Measurements from ENCODE around the gene VSTM2B. TPM values are rescaled to one million over a fixed set of nuclear protein-coding genes. Genes with fewer than 3 reads are reported as not detected.

VSTM2B gene
- total RNA-seq, 1 donor from 2014 or later = 0.18 TPM

- H3K27ac Mint-ChIP-seq (ENCODE audit: unreplicated experiment) = no peak overlapping the region
- TF ChIP-seq CTCF (IDR thresholded peaks at IDR 0.05; ENCODE audit: unreplicated experiment) = no peak
Observed at GRCh38 chr19:29540114-29540513, 14.3 kb downstream of the VSTM2B start.

GRCh38 chr19:29541473-29542253 is 15.9 kb downstream of the VSTM2B start:
- H3K27ac Mint-ChIP-seq (ENCODE audit: unreplicated experiment) = no peak overlapping the region
- no peaks in the 10 kb centered on the region for H3K9me3 Mint-ChIP-seq (ENCODE audit: unreplicated experiment)
- no peak for TF ChIP-seq CTCF (IDR thresholded peaks at IDR 0.05; ENCODE audit: unreplicated experiment)
- no peak overlapping the region for H3K4me3 Mint-ChIP-seq (ENCODE audit: unreplicated experiment)
- H3K4me1 Mint-ChIP-seq (ENCODE audit: unreplicated experiment) = no peaks in the 10 kb centered on the region
- no peak for DNase-seq (ENCODE audit: low spot score)
- H3K36me3 Mint-ChIP-seq (ENCODE audit: low read depth, unreplicated experiment) = no peaks in the 10 kb centered on the region
- peaks cover 7% of the 10 kb centered on the region for H3K27me3 Mint-ChIP-seq (ENCODE audit: unreplicated experiment)

More at GRCh38 chr19:29540114-29540513, 14.3 kb downstream of the VSTM2B start:
- Mint-ChIP-seq H3K4me3 (ENCODE audit: unreplicated experiment) (no peak overlapping the region), H3K36me3 (ENCODE audit: low read depth, unreplicated experiment) (no peaks in the 10 kb centered on the region), H3K27me3 (ENCODE audit: unreplicated experiment) (peaks cover 7% of the 10 kb centered on the region), H3K9me3 (ENCODE audit: unreplicated experiment) (no peaks in the 10 kb centered on the region), H3K4me1 (ENCODE audit: unreplicated experiment) (no peaks in the 10 kb centered on the region)
- no peak for DNase-seq (ENCODE audit: low spot score)

GRCh38 chr19:29542327-29542726 is 16.5 kb downstream of the VSTM2B start:
- H3K27me3 Mint-ChIP-seq (ENCODE audit: unreplicated experiment) = peaks cover 7% of the 10 kb centered on the region
- H3K27ac Mint-ChIP-seq (ENCODE audit: unreplicated experiment) = no peak overlapping the region
- H3K36me3 Mint-ChIP-seq (ENCODE audit: low read depth, unreplicated experiment) = peaks cover under 1% of the 10 kb centered on the region
- no peaks in the 10 kb centered on the region for H3K9me3 Mint-ChIP-seq (ENCODE audit: unreplicated experiment)
- H3K4me1 Mint-ChIP-seq (ENCODE audit: unreplicated experiment) = no peaks in the 10 kb centered on the region
- no peak overlapping the region for H3K4me3 Mint-ChIP-seq (ENCODE audit: unreplicated experiment)
- no peak for TF ChIP-seq CTCF (IDR thresholded peaks at IDR 0.05; ENCODE audit: unreplicated experiment)
- no peak for DNase-seq (ENCODE audit: low spot score)

GRCh38 chr19:29542776-29543175 is 17.0 kb downstream of the VSTM2B start:
- Mint-ChIP-seq H3K4me1 (ENCODE audit: unreplicated experiment) (no peaks in the 10 kb centered on the region), H3K36me3 (ENCODE audit: low read depth, unreplicated experiment) (peaks cover 5% of the 10 kb centered on the region), H3K27ac (ENCODE audit: unreplicated experiment) (no peak overlapping the region), H3K9me3 (ENCODE audit: unreplicated experiment) (no peaks in the 10 kb centered on the region), H3K4me3 (ENCODE audit: unreplicated experiment) (no peak overlapping the region), H3K27me3 (ENCODE audit: unreplicated experiment) (peaks cover 7% of the 10 kb centered on the region)
- TF ChIP-seq CTCF (IDR thresholded peaks at IDR 0.05; ENCODE audit: unreplicated experiment) = no peak
- DNase-seq (ENCODE audit: low spot score) = no peak

- H3K27ac Mint-ChIP-seq (ENCODE audit: unreplicated experiment) = no peak overlapping the region
- TF ChIP-seq CTCF (IDR thresholded peaks at IDR 0.05; ENCODE audit: unreplicated experiment) = no peak
- H3K27me3 Mint-ChIP-seq (ENCODE audit: unreplicated experiment) = peaks cover 5% of the 10 kb centered on the region
- no peaks in the 10 kb centered on the region for H3K4me1 Mint-ChIP-seq (ENCODE audit: unreplicated experiment)
- no peak for DNase-seq (ENCODE audit: low spot score)
- H3K9me3 Mint-ChIP-seq (ENCODE audit: unreplicated experiment) = no peaks in the 10 kb centered on the region
- peaks cover 5% of the 10 kb centered on the region for H3K36me3 Mint-ChIP-seq (ENCODE audit: low read depth, unreplicated experiment)
- H3K4me3 Mint-ChIP-seq (ENCODE audit: unreplicated experiment) = no peak overlapping the region
Observed at GRCh38 chr19:29543381-29543780, 17.6 kb downstream of the VSTM2B start.
